ENCODE results near the gene GSK3B.

DNA sequence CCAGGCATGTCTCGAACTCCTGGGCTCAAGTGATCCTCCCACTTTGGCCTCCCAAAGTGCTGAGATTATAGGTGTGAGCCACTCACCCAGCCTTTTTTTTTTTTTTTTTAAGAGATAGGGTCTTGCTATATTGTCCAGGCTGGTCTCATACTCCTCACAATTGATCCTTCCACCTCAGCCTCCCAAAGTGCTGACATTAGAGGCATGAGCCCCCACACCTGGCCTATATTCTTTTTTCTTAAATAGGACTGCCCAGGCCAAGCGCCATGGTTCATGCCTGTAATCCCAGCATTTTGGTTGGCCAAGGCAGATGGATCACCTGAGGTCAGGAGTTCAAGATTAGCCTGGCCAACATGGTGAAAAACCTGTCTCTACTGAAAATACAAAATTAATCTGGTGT lies 299.8 kb downstream of the GSK3B start:
- TF ChIP-seq TAF1 (IDR thresholded peaks at IDR 0.05; ENCODE audit: borderline replicate concordance, low read depth, low read length) = no peak
- no peak for TF ChIP-seq POLR2AphosphoS5 (IDR thresholded peaks at IDR 0.05; ENCODE audit: low read length)
- no peak for TF ChIP-seq RELA (IDR thresholded peaks at IDR 0.05; ENCODE audit: borderline replicate concordance, partially characterized antibody)
- TF ChIP-seq, protein P1, sequence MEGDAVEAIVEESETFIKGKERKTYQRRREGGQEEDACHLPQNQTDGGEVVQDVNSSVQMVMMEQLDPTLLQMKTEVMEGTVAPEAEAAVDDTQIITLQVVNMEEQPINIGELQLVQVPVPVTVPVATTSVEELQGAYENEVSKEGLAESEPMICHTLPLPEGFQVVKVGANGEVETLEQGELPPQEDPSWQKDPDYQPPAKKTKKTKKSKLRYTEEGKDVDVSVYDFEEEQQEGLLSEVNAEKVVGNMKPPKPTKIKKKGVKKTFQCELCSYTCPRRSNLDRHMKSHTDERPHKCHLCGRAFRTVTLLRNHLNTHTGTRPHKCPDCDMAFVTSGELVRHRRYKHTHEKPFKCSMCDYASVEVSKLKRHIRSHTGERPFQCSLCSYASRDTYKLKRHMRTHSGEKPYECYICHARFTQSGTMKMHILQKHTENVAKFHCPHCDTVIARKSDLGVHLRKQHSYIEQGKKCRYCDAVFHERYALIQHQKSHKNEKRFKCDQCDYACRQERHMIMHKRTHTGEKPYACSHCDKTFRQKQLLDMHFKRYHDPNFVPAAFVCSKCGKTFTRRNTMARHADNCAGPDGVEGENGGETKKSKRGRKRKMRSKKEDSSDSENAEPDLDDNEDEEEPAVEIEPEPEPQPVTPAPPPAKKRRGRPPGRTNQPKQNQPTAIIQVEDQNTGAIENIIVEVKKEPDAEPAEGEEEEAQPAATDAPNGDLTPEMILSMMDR (IDR thresholded peaks at IDR 0.05 in 2 of 3, conservative IDR thresholded peaks at IDR 0.05 in 1 of 3; ENCODE audit: control insufficient read depth in 2 of 3, extremely low read depth in 1 of 3, insufficient read depth in 1 of 3, low read depth in 3 of 3, low read length in 3 of 3) = no peak
- no peak for TF ChIP-seq POLR2A (IDR thresholded peaks at IDR 0.05; ENCODE audit: low read depth, low read length)
- no peak for TF ChIP-seq KLF5 (IDR thresholded peaks at IDR 0.05; ENCODE audit: partially characterized antibody)
- no peak for TF ChIP-seq HDAC2 (IDR thresholded peaks at IDR 0.05)
- no peak for TF ChIP-seq CEBPB (IDR thresholded peaks at IDR 0.05; ENCODE audit: borderline replicate concordance in 1 of 2, low read depth in 2 of 2, low read length in 2 of 2)
- no peak for TF ChIP-seq FOXK2 (IDR thresholded peaks at IDR 0.05)
- TF ChIP-seq, protein P2, sequence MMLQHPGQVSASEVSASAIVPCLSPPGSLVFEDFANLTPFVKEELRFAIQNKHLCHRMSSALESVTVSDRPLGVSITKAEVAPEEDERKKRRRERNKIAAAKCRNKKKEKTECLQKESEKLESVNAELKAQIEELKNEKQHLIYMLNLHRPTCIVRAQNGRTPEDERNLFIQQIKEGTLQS (IDR thresholded peaks at IDR 0.05; ENCODE audit: borderline replicate concordance, extremely low read depth, low read depth, low read length) = no peak
- TF ChIP-seq, protein P3, sequence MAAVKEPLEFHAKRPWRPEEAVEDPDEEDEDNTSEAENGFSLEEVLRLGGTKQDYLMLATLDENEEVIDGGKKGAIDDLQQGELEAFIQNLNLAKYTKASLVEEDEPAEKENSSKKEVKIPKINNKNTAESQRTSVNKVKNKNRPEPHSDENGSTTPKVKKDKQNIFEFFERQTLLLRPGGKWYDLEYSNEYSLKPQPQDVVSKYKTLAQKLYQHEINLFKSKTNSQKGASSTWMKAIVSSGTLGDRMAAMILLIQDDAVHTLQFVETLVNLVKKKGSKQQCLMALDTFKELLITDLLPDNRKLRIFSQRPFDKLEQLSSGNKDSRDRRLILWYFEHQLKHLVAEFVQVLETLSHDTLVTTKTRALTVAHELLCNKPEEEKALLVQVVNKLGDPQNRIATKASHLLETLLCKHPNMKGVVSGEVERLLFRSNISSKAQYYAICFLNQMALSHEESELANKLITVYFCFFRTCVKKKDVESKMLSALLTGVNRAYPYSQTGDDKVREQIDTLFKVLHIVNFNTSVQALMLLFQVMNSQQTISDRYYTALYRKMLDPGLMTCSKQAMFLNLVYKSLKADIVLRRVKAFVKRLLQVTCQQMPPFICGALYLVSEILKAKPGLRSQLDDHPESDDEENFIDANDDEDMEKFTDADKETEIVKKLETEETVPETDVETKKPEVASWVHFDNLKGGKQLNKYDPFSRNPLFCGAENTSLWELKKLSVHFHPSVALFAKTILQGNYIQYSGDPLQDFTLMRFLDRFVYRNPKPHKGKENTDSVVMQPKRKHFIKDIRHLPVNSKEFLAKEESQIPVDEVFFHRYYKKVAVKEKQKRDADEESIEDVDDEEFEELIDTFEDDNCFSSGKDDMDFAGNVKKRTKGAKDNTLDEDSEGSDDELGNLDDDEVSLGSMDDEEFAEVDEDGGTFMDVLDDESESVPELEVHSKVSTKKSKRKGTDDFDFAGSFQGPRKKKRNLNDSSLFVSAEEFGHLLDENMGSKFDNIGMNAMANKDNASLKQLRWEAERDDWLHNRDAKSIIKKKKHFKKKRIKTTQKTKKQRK (IDR thresholded peaks at IDR 0.05; ENCODE audit: low read depth, low read length) = no peak
- TF ChIP-seq, protein P4, sequence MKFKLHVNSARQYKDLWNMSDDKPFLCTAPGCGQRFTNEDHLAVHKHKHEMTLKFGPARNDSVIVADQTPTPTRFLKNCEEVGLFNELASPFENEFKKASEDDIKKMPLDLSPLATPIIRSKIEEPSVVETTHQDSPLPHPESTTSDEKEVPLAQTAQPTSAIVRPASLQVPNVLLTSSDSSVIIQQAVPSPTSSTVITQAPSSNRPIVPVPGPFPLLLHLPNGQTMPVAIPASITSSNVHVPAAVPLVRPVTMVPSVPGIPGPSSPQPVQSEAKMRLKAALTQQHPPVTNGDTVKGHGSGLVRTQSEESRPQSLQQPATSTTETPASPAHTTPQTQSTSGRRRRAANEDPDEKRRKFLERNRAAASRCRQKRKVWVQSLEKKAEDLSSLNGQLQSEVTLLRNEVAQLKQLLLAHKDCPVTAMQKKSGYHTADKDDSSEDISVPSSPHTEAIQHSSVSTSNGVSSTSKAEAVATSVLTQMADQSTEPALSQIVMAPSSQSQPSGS (IDR thresholded peaks at IDR 0.05; ENCODE audit: low read length) = no peak
- TF ChIP-seq EP300 (IDR thresholded peaks at IDR 0.05; ENCODE audit: borderline replicate concordance in 1 of 2, control insufficient read depth in 1 of 2, low read depth in 2 of 2, low read length in 2 of 2) = no peak
